NT2/D1 (cell line): ENCODE results near the gene PSEN1.

Experiments
- SUZ12 ChIP-seq: IDR thresholded peaks from 2 replicates; pipeline ENCODE4 v1.6.1; 2011; ENCODE audit not compliant: insufficient read length, insufficient read depth; ENCODE audit errors: extremely low read depth
- YY1 ChIP-seq: IDR thresholded peaks from 2 replicates; pipeline ENCODE4 v1.6.1; 2011; ENCODE audit not compliant: insufficient read length, insufficient read depth
- ZNF274 ChIP-seq: IDR thresholded peaks from 2 replicates; pipeline ENCODE4 v1.6.1; 2011; ENCODE audit warnings: mild to moderate bottlenecking, low read depth, low read length

DNA sequence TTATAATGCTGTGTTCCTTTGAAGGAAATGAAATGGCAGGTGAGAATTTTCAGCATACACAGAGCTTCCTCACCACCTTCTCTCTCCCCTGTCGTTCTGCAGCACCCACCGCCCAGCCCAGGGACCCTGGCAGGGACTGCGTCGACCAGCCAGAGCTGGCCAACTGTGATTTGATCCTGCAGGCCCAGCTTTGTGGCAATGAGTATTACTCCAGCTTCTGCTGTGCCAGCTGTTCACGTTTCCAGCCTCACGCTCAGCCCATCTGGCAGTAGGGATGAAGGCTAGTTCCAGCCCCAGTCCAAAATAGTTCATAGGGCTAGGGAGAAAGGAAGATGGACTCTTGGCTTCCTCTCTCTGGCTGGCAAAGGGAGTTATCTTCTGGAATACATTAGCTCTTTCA lies 136.1 kb downstream of the PSEN1 start:
- no peak for TF ChIP-seq YY1
- no peak for TF ChIP-seq ZNF274
- TF ChIP-seq SUZ12: no peak
